HEK293 (cell line): ENCODE results near the gene SRF.
A peak's percentile ranks its signal among the peaks of the same experiment; 100 is the strongest.

Experiments
- CTCF ChIA-PET: fragments of 350-600 bp; formaldehyde crosslinking; extraction: SDS; loops from one replicate; lab custom pipeline; 2021; ENCODE audit warnings: antibody characterized with exemption; lab: Yijun Ruan, JAX
- POLR2A ChIA-PET: fragments of 300-600 bp; formaldehyde crosslinking; extraction: SDS; loops from one replicate; lab custom pipeline; 2020; ENCODE audit warnings: antibody characterized with exemption, inconsistent platforms; lab: Yijun Ruan, JAX
- H3K27ac ChIP-seq: fragments of 200-500 bp; sonication (Bioruptor generic); 2 replicates; pipeline ENCODE4 v1.5.1; 2014; ENCODE audit warnings: low read depth, low read length, control low read depth, inconsistent platforms; ENCODE audit errors: extremely low read depth
- H3K36me3 ChIP-seq, 2 experiments: fragments of 200-500 bp in 1 of 2; sonication (Bioruptor generic) in 1 of 2; 1 replicate in 1 of 2; 2 replicates in 1 of 2; pipeline ENCODE4 v1.5.1; 2014 to 2017; ENCODE audit warnings: inconsistent platforms in 2 of 2, low read length in 2 of 2; ENCODE audit not compliant: control insufficient read depth in 2 of 2, insufficient read depth in 1 of 2
- H3K4me1 ChIP-seq: fragments of 200-500 bp; sonication (Bioruptor generic); 2 replicates; pipeline ENCODE4 v1.5.1; 2014; ENCODE audit warnings: mild to moderate bottlenecking, low read length, inconsistent platforms; ENCODE audit not compliant: control insufficient read depth, insufficient read depth
- H3K4me3 ChIP-seq: 2 replicates; pipeline ENCODE4 v1.5.1; 2011; ENCODE audit warnings: low read depth, mild to moderate bottlenecking, control low read depth, low read length, moderate library complexity
- H3K9me3 ChIP-seq: fragments of 200-500 bp; sonication (Bioruptor generic); 2 replicates; pipeline ENCODE4 v1.5.1; 2014; ENCODE audit warnings: low read depth, low read length, inconsistent platforms; ENCODE audit not compliant: control insufficient read depth, insufficient read depth
- AEBP2 ChIP-seq: fragments of 450-650 bp; formaldehyde crosslinking; IDR thresholded peaks from 2 replicates; pipeline ENCODE4 v1.5.1; 2016; ENCODE audit warnings: missing biosample characterization, missing genetic modification characterization, borderline replicate concordance
- EGR2 ChIP-seq: fragments of 450-650 bp; formaldehyde crosslinking; IDR thresholded peaks from 2 replicates; pipeline ENCODE4 v1.5.1; 2016; ENCODE audit warnings: low read depth, missing biosample characterization, missing genetic modification characterization
- GLIS2 ChIP-seq: fragments of 450-650 bp; formaldehyde crosslinking; IDR thresholded peaks from 2 replicates; pipeline ENCODE4 v1.5.1; 2016; ENCODE audit warnings: missing biosample characterization, missing genetic modification characterization
- KLF1 ChIP-seq: fragments of 450-650 bp; formaldehyde crosslinking; IDR thresholded peaks from 2 replicates; pipeline ENCODE4 v1.5.1; 2016; ENCODE audit warnings: missing biosample characterization, missing genetic modification characterization
- PRDM1 ChIP-seq: fragments of 450-650 bp; formaldehyde crosslinking; IDR thresholded peaks from 2 replicates; pipeline ENCODE4; 2016; ENCODE audit warnings: missing biosample characterization, missing genetic modification characterization
- SCRT2 ChIP-seq: fragments of 450-650 bp; formaldehyde crosslinking; IDR thresholded peaks from 2 replicates; pipeline ENCODE4 v1.5.1; 2016; ENCODE audit warnings: missing biosample characterization, missing genetic modification characterization
- SETDB1 ChIP-seq: IDR thresholded peaks from one replicate; pipeline ENCODE4 v1.6.1; 2017; ENCODE audit warnings: mild to moderate bottlenecking, low read length, moderate library complexity, mixed read lengths; ENCODE audit not compliant: insufficient read length
- ZFHX2 ChIP-seq: fragments of 450-650 bp; formaldehyde crosslinking; conservative IDR thresholded peaks from 2 replicates; pipeline ENCODE4 v1.5.1; 2016; ENCODE audit warnings: missing biosample characterization, missing genetic modification characterization
- ZNF132 ChIP-seq: fragments of 450-650 bp; formaldehyde crosslinking; IDR thresholded peaks from 2 replicates; pipeline ENCODE4 v1.5.1; 2017; ENCODE audit warnings: missing biosample characterization, missing genetic modification characterization, borderline replicate concordance
- ZNF155 ChIP-seq: fragments of 450-650 bp; formaldehyde crosslinking; IDR thresholded peaks from 2 replicates; pipeline ENCODE4 v1.5.1; 2016; ENCODE audit warnings: missing biosample characterization, missing genetic modification characterization
- ZNF366 ChIP-seq: fragments of 450-650 bp; formaldehyde crosslinking; conservative IDR thresholded peaks from 2 replicates; pipeline ENCODE4 v1.5.1; 2016; ENCODE audit warnings: missing biosample characterization, missing genetic modification characterization
- ZNF530 ChIP-seq: fragments of 450-650 bp; formaldehyde crosslinking; IDR thresholded peaks from 2 replicates; pipeline ENCODE4 v1.5.1; 2016; ENCODE audit warnings: low read depth, missing biosample characterization, missing genetic modification characterization
- ZNF560 ChIP-seq: fragments of 450-650 bp; formaldehyde crosslinking; IDR thresholded peaks from 2 replicates; pipeline ENCODE4 v1.5.1; 2017; ENCODE audit warnings: missing biosample characterization, missing genetic modification characterization, borderline replicate concordance
- ZNF571 ChIP-seq: fragments of 450-650 bp; formaldehyde crosslinking; IDR thresholded peaks from 2 replicates; pipeline ENCODE4 v1.5.0; 2017; ENCODE audit warnings: missing biosample characterization, missing genetic modification characterization
- ZNF623 ChIP-seq: fragments of 450-650 bp; formaldehyde crosslinking; IDR thresholded peaks from 2 replicates; pipeline ENCODE4 v1.5.1; 2016; ENCODE audit warnings: missing biosample characterization, missing genetic modification characterization
- ZNF76 ChIP-seq: fragments of 450-650 bp; formaldehyde crosslinking; IDR thresholded peaks from 2 replicates; pipeline ENCODE4; 2016; ENCODE audit warnings: low read depth, missing biosample characterization, missing genetic modification characterization, borderline replicate concordance
- ZSCAN30 ChIP-seq: fragments of 450-650 bp; IDR thresholded peaks from 2 replicates; pipeline ENCODE4 v1.5.1; 2018; ENCODE audit warnings: missing biosample characterization, mild to moderate bottlenecking, missing genetic modification characterization, moderate library complexity
- TF ChIP-seq, protein P1 (sequence below): fragments of 450-650 bp; formaldehyde crosslinking; IDR thresholded peaks from 2 replicates; pipeline ENCODE4 v1.5.1; 2016; ENCODE audit warnings: missing biosample characterization, missing genetic modification characterization

SRF gene

DNA sequence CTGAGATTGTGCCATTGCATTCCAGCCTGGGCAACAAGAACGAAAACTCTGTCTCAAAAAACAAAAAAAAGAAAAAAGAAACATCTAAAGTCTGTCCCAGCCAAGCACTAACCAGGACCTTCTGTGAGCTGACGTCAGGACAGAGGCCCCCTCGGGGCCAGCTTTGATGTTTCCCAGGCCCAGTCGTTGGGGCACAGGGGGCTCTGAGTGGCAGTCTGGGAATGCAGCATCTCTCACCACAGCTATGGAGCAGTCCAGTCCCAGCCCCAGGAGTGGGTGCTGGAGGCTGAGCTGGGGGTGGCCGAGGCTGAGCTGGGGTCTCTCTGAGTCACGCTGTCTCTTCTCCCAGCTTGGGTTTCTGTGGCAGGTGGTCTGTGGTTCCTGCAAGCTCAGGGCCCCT, 46.0 kb upstream of the SRF start (continued):
- TF ChIP-seq, protein P1, sequence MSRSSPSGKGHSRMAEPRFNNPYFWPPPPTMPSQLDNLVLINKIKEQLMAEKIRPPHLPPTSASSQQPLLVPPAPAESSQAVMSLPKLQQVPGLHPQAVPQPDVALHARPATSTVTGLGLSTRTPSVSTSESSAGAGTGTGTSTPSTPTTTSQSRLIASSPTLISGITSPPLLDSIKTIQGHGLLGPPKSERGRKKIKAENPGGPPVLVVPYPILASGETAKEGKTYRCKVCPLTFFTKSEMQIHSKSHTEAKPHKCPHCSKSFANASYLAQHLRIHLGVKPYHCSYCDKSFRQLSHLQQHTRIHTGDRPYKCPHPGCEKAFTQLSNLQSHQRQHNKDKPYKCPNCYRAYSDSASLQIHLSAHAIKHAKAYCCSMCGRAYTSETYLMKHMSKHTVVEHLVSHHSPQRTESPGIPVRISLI = no peak
- no peak for TF ChIP-seq ZNF366 (tag by site-specific recombination)
- TF ChIP-seq KLF1 (tag by site-specific recombination) = no peak

DNA sequence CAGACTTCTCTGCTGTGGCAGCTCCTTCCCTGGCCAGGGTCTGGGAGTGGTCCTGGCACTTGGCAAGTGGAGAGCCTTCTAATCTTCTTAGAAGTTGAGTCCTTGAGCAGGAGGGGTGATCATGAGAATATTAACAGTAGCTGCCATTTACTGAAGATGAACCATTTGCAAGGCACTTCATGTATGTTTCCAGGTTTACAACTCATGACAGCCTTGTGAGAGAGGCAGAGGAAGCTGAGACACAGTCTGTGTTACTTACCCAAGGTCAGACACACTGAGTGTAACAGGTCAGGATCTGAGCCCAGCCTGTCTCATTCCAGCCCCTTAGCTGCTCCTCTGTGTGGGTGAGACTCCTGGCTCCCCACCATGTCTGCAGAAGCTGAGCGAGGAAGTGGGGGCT, 45.5 kb upstream of the SRF start:
- Histone ChIP-seq H3K36me3 (peaks cover 0 to 7% of the 10 kb centered on the region in 2 experiments; a peak in 1 of 3 replicates), H3K4me1 (peaks cover 6% of the 10 kb centered on the region), H3K9me3 (no peaks in the 10 kb centered on the region), H3K27ac (no peak overlapping the region), H3K4me3 (no peak overlapping the region)
- POLR2A ChIA-PET = interaction anchor here (0.9 to 2.3 kb wide), 2 partner anchors 49 to 235 kb away, joined by 3 to 7 read pairs; partner anchors contain the start of gene PTK7
- no peak for TF ChIP-seq ZNF132 (tag by site-specific recombination)
- no peak for TF ChIP-seq ZNF76 (tag by site-specific recombination)
- TF ChIP-seq ZNF530 (tag by site-specific recombination) = no peak
- TF ChIP-seq SCRT2 = peak; percentile 49
- TF ChIP-seq ZNF571 = no peak
- no peak for TF ChIP-seq ZNF155 (tag by site-specific recombination)
- CTCF ChIA-PET = interaction anchor here (0.6 to 2.0 kb wide), 3 partner anchors 18 to 933 kb away, joined by 3 to 16 read pairs (median 8); no protein-coding TSS in a partner anchor

- CTCF ChIA-PET = no interaction called here
Measured at GRCh38 chr6:43127180-43127579, 43.9 kb upstream of the SRF start.

DNA sequence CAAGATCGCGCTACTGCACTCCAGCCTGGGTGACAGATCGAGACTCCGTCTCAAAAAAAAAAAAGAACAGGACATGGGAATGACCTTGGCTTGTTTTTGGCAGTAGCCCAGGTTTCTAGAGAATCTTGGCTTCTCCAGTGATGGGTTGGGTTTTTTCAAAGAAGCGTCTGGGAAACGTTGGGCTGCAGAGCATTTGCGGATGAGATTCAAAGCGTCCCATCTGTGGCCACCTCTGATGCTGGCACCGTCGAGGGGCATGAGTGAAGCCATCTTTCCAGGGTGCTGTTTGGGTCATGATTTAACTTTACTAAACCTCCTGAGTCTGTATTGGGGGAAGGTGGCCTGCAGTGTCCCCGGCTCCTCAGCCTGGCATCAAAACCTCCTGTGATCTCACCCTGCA, 43.2 kb upstream of the SRF start:
- Histone ChIP-seq H3K9me3 (no peaks in the 10 kb centered on the region), H3K27ac (no peak overlapping the region), H3K4me3 (no peak overlapping the region), H3K36me3 (peaks cover 0 to 27% of the 10 kb centered on the region in 2 experiments; a peak in 1 of 3 replicates), H3K4me1 (no peaks in the 10 kb centered on the region)
- CTCF ChIA-PET = interaction anchor here (1.7 kb wide), 1 partner anchor 15 kb away, joined by 15 read pairs; no protein-coding TSS in a partner anchor
- no peak for TF ChIP-seq SETDB1
- TF ChIP-seq PRDM1 (tag by site-specific recombination) = no peak
- no peak for TF ChIP-seq AEBP2
- no peak for TF ChIP-seq ZNF623 (tag by site-specific recombination)
- TF ChIP-seq ZNF560 = no peak
- no peak for TF ChIP-seq ZSCAN30 (tag by site-specific recombination)
- POLR2A ChIA-PET = no interaction called here

More at GRCh38 chr6:43127180-43127579, 43.9 kb upstream of the SRF start:
- Histone ChIP-seq H3K9me3 (no peaks in the 10 kb centered on the region), H3K4me1 (no peaks in the 10 kb centered on the region), H3K27ac (no peak overlapping the region), H3K36me3 (peaks cover 0 to 20% of the 10 kb centered on the region in 2 experiments; a peak in 1 of 3 replicates), H3K4me3 (no peak overlapping the region)
- POLR2A ChIA-PET = no interaction called here
- TF ChIP-seq GLIS2 (no peak), EGR2 (tag by site-specific recombination) (peak; percentile 98), ZFHX2 (tag by site-specific recombination) (peak; percentile 98)
